Heart right ventricle (tissue), 16 donors: ENCODE data around the gene SPACA4. TPM values are rescaled to one million over a fixed set of nuclear protein-coding genes. Genes with fewer than 3 reads are reported as not detected.

Experiments used
- ATAC-seq, 8 donors: fragments of 200-7000 bp; cut with Tn5 transposase; one replicate each; pipeline ENCODE4 v1.9.1; 2020; ENCODE audit warnings: mild to moderate bottlenecking in 8 of 8, moderate library complexity in 8 of 8, moderate number of reproducible peaks in 1 of 8
- DNase-seq, 2 donors: peaks; one replicate each; pipeline ENCODE4 v3.0.0-alpha.2; 2020
- H3K27ac ChIP-seq, 10 donors: fragments of 200-600 bp; sonication (generic) in 2 of 10; one replicate each; pipeline versions ENCODE4 v1.5.0 to v1.8.0; 2020 to 2022; ENCODE audit warnings: mild to moderate bottlenecking in 3 of 10
- H3K27me3 ChIP-seq, 7 donors: fragments of 200-600 bp; one replicate each; pipeline ENCODE4 v1.8.0; 2021 to 2022; ENCODE audit warnings: mild to moderate bottlenecking in 2 of 7
- H3K36me3 ChIP-seq, 9 donors: fragments of 200-600 bp; sonication (generic) in 1 of 9; one replicate each; pipeline versions ENCODE4 v1.5.0 to v1.8.0; 2020 to 2022; ENCODE audit warnings: mild to moderate bottlenecking in 2 of 9
- H3K4me1 ChIP-seq, 9 donors: fragments of 200-600 bp; sonication (generic) in 1 of 9; one replicate each; pipeline versions ENCODE4 v1.5.0 to v1.8.0; 2020 to 2022; ENCODE audit warnings: mild to moderate bottlenecking in 4 of 9
- H3K4me3 ChIP-seq, 10 donors: fragments of 200-600 bp; sonication (generic) in 2 of 10; one replicate each; pipeline versions ENCODE4 v1.5.0 to v1.8.0; 2020 to 2022; ENCODE audit warnings: mild to moderate bottlenecking in 7 of 10, moderate library complexity in 2 of 10
- H3K9me3 ChIP-seq, 11 donors: fragments of 200-600 bp in 10 of 11; sonication (generic) in 2 of 11; one replicate each; pipeline versions ENCODE4 v1.5.0 to v1.8.0; 2013 to 2022; ENCODE audit warnings: mild to moderate bottlenecking in 2 of 11, control low read depth in 1 of 11, moderate library complexity in 1 of 11
- WGBS, 2 donors: extraction: QIAGEN DNeasy Blood & Tissue Kit; methylation state at CpG; one replicate each; pipeline ENCODE4 v1.1.7; 2013; ENCODE audit warnings: inconsistent platforms in 1 of 2; 5-methylcytosine and 5-hydroxymethylcytosine counted together
- intact Hi-C, 10 donors: fragments of 100-400 bp; cut with DNase I; formaldehyde crosslinking; loops; one replicate each; pipeline versions ENCODE4 v1.11.1 to v1.14.2; 2022
- polyA plus RNA-seq, 2 donors: library from polyadenylated mRNA; stranded (reverse); fragments of 200-250 nt; gene quantifications; one replicate each; pipeline ENCODE4 v1.2.3, GENCODE V29; 2013
- total RNA-seq, 10 donors: library from RNA; stranded (reverse); fragmentation: NEBNext Ultra II Directional in 3 of 10; extraction: Animal tissue kit (Norgen Biotek cat#: 25700) in 3 of 10; gene quantifications; one replicate each; pipeline versions ENCODE4 v1.2.1 to v1.2.4, GENCODE V29; 2021 to 2023
- TF ChIP-seq, protein P1 (sequence below), 9 donors: fragments of 200-600 bp; sonication (generic) in 2 of 9; IDR thresholded peaks; one replicate each; pipeline versions ENCODE4 v1.5.0 to v1.8.0; 2021 to 2022; ENCODE audit warnings: antibody characterized with exemption in 9 of 9, mild to moderate bottlenecking in 5 of 9, moderate library complexity in 1 of 9
- donor health status: Arrhythmogenic right ventricular cardiomyopathy.
- donor health status: ischemic (EF 13 %, LVEDD 7.1; RV severe dilation, severe dysfunction).
- donor health status: healthy with polysubstance abuse.
- donor health status: DM: no; HTN: yes; CAD: no.
- donor health status: DM: no; HTN: no; CAD: no.
- donor health status: ischemic (EF 25% LVEDD 6.9; RV normal size, moderate dysfunction).
- donor health status: ischemic (EF 25% LVEDD 5.7; RV mildly dilated, moderate dysfunction).
- donor health status: healthy.
- donor health status: DM: yes; HTN: yes; CAD: no.
- donor health status: Ischemic cardiomyopathy.
- donor health status: ischemic (EF 35%, LVEDD 5.7; RV mildly dilated, moderate dysfunction).
- donor health status: nonischemic (EF 11% LVEDD 7.7; RV severe dilation, severe dysfunction).
- donor health status: DM: yes; HTN: yes; CAD: no.
- donor health status: PGD.
- donor health status: ischemic (EF 29% LVEDD 5.4; RV normal size, mild dysfunction).
- donor health status: nonischemic (EF 23%, LVEDD 6.1; RV moderate dilation, normal function).

SPACA4 gene
- total and polyA plus RNA-seq, 12 donors, result not detected

GRCh38 chr19:48619692-48620585, 13.4 kb downstream of the SPACA4 start:
- Histone ChIP-seq H3K36me3 (peaks cover 0 to 36% (median 22%) of the 10 kb centered on the region in 9 donors), H3K4me3 (peak overlapping the region; percentile 26 to 95 (median 78)), H3K9me3 (no peaks in the 10 kb centered on the region), H3K27me3 (no peaks in the 10 kb centered on the region), H3K4me1 (peaks cover 18 to 66% (median 39%) of the 10 kb centered on the region in 9 donors), H3K27ac (peak overlapping the region; percentile 64 to 93 (median 88))
- ATAC-seq (no peak), DNase-seq (no peak)
- intact Hi-C loops, result no loop called here
- WGBS, 2 donors, result 30 to 31% methylated on average over 6 of the region's 6 CpGs
- TF ChIP-seq, protein P1, sequence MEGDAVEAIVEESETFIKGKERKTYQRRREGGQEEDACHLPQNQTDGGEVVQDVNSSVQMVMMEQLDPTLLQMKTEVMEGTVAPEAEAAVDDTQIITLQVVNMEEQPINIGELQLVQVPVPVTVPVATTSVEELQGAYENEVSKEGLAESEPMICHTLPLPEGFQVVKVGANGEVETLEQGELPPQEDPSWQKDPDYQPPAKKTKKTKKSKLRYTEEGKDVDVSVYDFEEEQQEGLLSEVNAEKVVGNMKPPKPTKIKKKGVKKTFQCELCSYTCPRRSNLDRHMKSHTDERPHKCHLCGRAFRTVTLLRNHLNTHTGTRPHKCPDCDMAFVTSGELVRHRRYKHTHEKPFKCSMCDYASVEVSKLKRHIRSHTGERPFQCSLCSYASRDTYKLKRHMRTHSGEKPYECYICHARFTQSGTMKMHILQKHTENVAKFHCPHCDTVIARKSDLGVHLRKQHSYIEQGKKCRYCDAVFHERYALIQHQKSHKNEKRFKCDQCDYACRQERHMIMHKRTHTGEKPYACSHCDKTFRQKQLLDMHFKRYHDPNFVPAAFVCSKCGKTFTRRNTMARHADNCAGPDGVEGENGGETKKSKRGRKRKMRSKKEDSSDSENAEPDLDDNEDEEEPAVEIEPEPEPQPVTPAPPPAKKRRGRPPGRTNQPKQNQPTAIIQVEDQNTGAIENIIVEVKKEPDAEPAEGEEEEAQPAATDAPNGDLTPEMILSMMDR (IDR thresholded peaks at IDR 0.05), result no peak

DNA sequence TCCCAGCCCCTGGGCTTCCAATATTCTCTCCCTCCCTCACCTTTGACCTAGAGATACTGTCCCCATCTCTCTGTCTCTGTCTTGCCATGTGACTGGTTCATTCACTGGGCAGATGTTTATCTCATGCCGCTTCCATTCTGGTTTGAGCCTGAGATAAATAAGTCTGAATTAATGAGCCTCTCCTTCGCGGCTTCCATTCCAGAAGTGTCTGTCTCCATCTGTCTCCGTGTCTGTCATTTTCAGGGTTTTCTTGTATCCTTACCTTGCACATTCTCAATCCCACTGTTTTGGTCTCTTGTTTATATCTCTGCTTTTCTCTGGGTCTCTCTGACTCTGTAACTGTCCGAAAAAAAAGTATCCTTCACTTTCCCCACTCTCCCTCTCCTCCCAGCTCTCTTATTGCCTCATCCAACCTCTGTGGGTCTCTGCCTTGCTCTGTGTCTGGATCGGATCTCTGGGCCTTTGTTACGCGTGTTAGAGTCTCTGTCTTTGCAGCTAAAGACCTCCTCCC, 17.1 kb downstream of the SPACA4 start:
- TF ChIP-seq, protein P1 (IDR thresholded peaks at IDR 0.05), result no peak
- H3K36me3 ChIP-seq, result peaks cover 0 to 33% (median 0%) of the 10 kb centered on the region in 9 donors
- no peaks in the 10 kb centered on the region for H3K9me3 ChIP-seq
- ATAC-seq, result no peak
- DNase-seq, result no peak
- 22 to 24% methylated on average over 8 of the region's 8 CpGs for WGBS, 2 donors
- H3K4me3 ChIP-seq, result peak overlapping the region in 8 of 10 donors; percentile 19 to 58 (median 52)
- H3K27ac ChIP-seq, result peak overlapping the region in 9 of 10 donors; percentile 37 to 85 (median 67)
- no peaks in the 10 kb centered on the region for H3K27me3 ChIP-seq
- peaks cover 6 to 46% (median 20%) of the 10 kb centered on the region in 9 donors for H3K4me1 ChIP-seq
- intact Hi-C loops, result no loop called here

- peak; percentile 83 to 89 (median 86) for ATAC-seq
Measured at GRCh38 chr19:48624067-48624594, 17.6 kb downstream of the SPACA4 start.

More at GRCh38 chr19:48624067-48624594, 17.6 kb downstream of the SPACA4 start:
- TF ChIP-seq, protein P1 (IDR thresholded peaks at IDR 0.05), result no peak
- H3K27ac ChIP-seq, result peak overlapping the region in 9 of 10 donors; percentile 64 to 85 (median 73)
- H3K36me3 ChIP-seq, result peaks cover 0 to 39% (median 0%) of the 10 kb centered on the region in 9 donors
- 0 to 1% methylated on average over 40 of the region's 40 CpGs for whole genome bisulfite sequencing, 2 donors
- peaks cover 6 to 46% (median 20%) of the 10 kb centered on the region in 9 donors for H3K4me1 ChIP-seq
- H3K4me3 ChIP-seq, result peak overlapping the region in 9 of 10 donors; percentile 36 to 58 (median 49)
- H3K27me3 ChIP-seq, result no peaks in the 10 kb centered on the region
- DNase-seq, result peak; percentile 98 to 99
- intact Hi-C loops, result no loop called here
- H3K9me3 ChIP-seq, result no peaks in the 10 kb centered on the region
